OCI-LY1 (cell line): ENCODE results near the gene USP44.

Source experiments
- CTCF ChIP-seq: fragments of 200-600 bp; sonication (generic), shearing (Covaris generic); IDR thresholded peaks from 2 replicates; pipeline ENCODE4 v1.5.1; 2017; ENCODE audit warnings: mild to moderate bottlenecking, antibody characterized with exemption, low read length, moderate library complexity, mixed read lengths
- EZH2 ChIP-seq: fragments of 200-600 bp; sonication (generic), shearing (Covaris generic); IDR thresholded peaks from 2 replicates; pipeline ENCODE4 v1.8.0; 2017; ENCODE audit warnings: borderline replicate concordance, mixed run types, mild to moderate bottlenecking, antibody characterized with exemption, low read length, moderate library complexity, mixed read lengths

GRCh38 chr12:95593266-95593871, 42.1 kb upstream of the USP44 start:
- TF ChIP-seq CTCF (no peak), EZH2 (no peak)
